CD4-positive, alpha-beta T cell treated with Interferon gamma for 1 hour (primary cell): Measurements from ENCODE around the gene OR2Y1.
"Not testable (repeated sequence)": the region's sequence is repeated elsewhere in the genome, so short reads cannot be mapped to it uniquely, and the experiment has no call there.

Experiments
- DNase-seq: peaks from one replicate; pipeline ENCODE4 v3.0.0-alpha.2; 2020

OR2Y1 gene, protein sequence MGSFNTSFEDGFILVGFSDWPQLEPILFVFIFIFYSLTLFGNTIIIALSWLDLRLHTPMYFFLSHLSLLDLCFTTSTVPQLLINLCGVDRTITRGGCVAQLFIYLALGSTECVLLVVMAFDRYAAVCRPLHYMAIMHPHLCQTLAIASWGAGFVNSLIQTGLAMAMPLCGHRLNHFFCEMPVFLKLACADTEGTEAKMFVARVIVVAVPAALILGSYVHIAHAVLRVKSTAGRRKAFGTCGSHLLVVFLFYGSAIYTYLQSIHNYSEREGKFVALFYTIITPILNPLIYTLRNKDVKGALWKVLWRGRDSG

DNA sequence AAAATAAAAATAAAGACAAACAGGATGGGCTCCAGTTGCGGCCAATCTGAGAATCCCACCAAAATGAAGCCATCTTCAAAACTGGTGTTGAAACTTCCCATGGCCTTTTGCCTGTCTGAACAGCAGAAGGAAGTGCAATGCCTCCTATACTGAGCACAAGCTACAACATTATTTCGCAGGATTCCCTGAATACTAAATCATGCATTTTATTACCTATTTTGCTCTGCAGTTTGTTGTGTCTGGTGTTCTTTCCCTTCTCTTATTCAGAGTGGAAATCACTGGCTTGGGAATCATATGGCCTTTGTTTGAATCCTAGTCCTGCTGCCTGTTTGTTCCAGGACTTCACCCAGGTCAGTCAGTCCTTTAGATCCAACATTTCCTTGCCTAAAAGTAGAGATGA is at the start of gene OR2Y1:
OR2Y1 (minus strand) TSS at position 101 of the 400 bp plus-strand sequence; CDS start at position 101, 0 bp downstream.
- DNase-seq: no peak

DNA sequence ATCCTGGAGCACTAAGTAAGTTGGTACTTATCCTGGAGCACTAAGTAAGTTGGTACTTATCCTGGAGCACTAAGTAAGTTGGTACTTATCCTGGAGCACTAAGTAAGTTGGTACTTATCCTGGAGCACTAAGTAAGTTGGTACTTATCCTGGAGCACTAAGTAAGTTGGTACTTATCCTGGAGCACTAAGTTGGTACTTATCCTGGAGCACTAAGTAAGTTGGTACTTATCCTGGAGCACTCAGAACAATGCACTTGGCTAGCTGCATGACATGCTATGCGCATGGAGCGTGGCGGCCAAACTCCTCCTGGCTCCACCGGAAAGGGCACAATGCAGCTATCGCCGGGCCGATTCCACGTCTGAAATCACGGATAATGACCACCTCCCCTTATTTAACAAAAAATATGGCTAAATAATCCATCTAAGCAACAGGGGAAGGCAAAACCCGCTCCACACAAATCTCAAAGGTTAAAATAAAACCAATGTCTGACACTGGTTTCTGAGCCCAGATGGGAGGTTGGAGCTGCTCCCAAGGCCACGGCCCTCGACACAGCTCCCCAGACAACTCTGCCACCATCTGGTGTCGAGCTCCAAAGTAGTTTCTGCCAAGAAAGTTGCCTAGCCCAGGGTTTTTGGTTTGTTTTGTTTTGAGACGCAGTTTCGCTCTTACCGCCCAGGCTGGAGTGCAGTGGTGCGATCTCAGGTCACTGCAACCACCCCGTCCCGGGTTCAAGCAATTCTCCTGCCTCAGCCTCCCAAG is 49.0 kb upstream of the OR2Y1 start:
- DNase-seq: not testable (repeated sequence)

DNA sequence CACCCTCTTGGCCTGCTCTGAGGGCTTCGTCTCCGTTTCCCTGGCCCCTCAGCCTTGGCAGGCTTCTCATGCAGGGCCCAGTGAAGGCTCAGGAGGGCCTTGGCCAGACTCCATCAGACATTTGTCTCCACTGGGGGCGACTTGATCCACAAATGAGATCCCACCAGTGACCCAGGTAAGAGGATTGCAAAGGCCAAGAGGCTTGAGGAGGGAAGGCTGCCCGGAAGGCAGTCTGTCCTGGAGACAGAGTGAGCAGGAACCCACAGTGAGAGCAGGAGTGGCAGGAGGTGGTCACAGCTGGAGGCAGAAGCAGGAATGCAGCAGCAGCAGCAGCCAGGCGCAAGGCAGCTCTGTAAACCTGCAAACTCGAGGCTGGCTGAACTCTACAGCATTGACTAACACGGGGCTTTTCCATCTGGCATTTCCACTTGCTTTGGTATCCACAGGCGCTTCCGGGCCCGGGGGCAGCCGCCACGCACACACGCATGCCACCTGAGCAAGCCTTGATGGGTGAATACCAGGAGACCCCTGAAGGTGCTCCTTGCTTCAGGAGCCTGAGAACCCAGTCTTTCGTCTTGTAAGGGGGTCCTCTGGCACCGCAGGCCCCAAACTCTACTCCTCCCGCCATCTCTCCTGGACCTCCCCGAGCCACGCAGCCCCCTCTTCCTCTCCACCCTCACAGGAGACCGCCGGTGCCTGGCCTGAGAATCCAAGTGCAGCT is 48.0 kb upstream of the OR2Y1 start:
- DNase-seq: no peak

DNA sequence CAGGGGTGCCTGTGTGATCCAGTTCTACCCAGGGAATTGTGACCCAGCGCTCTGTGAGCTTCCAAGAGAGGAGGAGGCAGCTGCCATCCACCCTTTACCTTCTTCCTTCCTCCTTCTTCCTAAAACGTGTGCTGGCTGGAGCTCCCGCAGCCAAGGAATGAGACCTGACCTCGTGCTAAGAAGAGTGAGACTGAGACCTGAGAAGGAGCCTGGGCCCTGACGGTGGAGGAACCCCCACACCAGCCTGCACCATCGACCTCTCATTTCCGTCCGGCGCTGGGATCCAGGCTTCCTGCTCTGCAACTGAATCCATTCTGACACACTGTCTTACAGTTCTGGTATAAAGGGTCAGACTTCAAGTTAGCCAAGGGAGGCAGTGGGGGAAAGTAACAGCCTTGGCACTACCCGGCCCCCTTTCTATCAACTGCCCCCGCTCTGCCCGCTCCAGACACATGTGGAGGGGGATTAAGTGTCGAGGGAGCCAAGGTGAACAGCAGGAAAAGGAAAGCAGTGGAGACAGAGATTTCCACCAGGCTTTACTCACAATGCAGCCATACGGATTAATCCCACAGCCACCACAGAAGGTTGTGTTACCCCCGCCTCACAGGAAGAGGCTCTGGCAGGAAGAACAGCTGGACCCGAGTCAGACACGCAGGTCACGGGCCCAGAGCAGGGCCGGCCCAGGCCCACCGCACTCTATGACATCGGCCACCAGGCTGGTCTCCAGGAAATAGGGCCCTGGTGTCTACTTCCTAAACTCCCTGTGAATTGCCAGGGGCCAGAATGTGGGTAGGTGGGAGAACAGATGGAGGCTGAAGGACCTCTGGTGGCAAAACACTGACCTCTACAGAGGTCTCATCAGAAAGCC is 46.9 kb upstream of the OR2Y1 start:
- no peak for DNase-seq

DNA sequence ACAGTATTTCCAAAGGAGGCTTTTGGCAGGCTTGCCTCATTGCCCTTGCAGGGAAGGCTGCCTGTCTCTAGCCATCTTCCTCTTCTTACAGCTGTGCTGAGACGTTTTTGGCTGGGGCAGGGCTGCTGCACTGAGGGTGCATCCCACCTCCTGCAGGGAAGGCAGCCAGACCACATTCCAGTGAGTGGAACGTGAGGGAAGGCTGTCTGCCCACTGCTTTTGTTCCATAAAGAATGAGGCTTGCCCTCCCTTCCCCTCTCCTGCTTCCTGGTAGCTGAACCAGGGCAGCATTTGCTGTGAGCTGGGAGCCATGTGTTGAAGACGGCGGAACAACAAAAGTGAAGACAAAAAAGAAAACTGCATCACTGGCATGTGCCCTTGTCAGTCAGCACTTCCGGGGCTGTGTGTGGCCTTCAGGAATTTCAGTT is 46.0 kb upstream of the OR2Y1 start:
- no peak for DNase-seq

DNA sequence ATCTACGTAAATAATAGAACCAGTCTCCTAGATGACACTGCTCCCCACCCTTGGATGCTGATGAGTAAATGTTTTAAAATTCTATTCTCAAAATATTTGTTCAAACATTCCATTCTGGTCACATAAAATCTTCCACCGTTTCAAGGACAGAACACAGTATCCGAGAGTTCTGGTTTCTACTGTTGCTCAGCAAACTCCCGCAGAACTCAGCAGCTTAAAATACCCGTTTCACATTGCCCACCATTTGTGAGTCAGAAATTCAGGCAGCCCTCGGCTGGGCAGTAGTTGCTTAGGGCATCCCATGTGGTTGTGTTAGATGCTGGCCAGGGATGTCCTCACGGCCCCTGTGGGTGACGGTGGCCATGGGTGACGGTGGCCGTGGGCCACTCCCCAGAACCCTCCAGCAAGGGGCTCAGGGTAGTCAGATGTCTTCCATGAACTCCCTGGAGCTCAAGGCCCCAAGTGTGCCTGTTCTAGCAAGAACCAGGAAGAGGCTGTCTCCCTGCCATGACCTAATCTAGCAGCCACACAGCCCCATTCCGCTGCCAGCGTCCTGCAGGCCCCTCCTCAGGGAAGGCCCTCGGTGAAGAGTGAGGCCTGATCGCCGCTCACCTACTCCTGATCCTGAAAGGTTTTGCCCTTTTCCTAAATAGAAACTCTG is 45.4 kb upstream of the OR2Y1 start:
- DNase-seq: no peak

DNA sequence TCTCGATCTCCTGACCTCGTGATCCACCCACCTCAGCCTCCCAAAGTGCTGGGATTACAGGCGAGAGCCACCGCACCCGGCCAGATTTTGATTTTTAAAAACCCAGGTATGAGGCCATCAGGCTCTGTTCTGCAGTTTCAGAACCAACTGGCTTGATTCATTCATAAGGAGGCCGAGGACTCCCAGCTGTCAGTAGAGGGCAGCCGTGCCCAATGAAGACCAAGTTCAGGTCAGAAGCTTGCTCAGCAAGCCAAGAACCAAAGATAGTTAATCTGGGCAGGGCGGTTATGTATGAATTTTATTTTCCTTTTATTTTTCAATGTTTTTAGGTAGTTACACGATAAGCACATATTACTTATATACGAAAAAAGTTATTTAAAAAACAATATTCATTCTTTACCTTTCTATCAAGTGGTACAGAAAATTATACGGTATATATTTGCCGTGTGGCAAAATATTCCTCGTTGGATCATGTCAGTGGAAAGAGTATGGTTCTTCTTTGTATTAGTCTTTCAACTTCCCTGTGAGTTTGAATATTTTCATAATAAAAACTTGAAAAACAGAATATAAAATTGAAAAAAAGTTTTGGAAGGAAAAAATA is 44.7 kb upstream of the OR2Y1 start:
- peak; percentile 75 for DNase-seq

DNA sequence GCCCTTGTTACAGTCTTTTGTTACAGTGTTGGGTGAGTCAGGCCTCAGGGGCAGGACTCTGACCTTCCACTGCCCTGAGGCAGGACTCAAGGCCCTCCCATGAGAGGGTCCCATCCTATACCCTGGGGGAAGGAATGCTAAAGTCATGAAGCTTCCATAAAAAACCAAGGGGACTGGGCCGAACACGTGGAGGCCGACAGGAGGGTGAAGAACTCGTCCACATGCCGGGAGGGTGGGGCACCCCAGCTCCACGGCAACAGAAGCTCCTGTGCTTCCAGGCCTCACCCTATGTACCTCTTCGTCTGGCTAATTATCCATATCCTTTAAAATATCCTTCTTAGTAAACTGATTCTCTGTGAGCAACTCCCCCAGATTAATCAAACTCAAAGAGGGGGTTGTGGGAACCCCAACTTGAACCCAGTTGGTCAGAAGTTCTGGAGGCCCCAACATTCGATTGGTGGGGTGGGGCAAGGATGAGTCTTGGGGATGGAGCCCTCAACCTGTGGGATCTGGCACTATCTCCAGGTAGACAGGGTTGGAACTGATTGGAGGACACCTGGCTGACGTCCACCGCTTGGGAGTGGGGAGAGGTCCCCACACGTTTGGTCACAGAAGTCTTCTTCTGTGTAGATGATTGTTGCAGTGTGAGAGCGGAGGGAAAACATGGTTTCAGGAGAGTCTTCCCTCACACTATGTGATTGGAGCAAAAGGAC is 43.6 kb upstream of the OR2Y1 start:
- no peak for DNase-seq

DNA sequence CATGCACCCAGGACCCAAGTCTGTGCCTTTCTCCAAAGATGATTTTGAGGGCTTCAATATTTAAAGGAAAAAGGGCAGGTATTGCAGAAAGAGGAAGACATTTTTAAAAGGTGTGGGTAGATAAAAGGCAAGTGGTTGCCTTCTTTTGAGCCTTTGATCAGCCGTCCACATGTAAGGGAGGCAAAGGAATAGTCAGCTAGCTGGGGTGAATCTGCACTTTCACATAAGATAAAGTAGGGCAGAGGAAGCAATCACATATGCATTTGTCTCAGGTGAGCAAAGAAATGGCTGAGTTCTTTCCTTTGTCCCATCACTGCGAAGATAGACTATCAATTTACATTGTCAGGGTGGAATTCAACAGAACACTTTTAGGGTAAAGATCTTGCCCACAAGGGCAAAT is 42.9 kb upstream of the OR2Y1 start:
- no peak for DNase-seq

DNA sequence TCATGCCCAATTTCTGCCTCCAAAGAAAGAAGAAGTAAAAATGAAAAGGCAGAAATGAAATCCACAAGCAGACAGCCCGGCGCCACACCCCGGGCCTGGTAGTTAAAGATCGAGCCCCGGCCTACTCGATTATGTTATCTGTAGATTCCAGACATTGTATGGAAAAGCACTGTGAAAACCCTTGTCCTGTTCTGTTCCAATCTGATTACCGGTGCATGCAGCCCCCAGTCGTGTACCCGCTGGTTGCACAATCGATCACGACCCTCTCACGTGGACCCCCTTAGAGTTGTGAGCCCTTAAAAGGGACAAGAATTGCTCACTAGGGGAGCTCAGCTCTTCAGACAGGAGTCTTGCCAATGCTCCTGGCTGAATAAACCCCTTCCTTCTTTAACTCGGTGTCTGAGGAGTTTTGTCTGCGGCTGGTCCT is 42.1 kb upstream of the OR2Y1 start:
- not testable (repeated sequence) for DNase-seq

DNA sequence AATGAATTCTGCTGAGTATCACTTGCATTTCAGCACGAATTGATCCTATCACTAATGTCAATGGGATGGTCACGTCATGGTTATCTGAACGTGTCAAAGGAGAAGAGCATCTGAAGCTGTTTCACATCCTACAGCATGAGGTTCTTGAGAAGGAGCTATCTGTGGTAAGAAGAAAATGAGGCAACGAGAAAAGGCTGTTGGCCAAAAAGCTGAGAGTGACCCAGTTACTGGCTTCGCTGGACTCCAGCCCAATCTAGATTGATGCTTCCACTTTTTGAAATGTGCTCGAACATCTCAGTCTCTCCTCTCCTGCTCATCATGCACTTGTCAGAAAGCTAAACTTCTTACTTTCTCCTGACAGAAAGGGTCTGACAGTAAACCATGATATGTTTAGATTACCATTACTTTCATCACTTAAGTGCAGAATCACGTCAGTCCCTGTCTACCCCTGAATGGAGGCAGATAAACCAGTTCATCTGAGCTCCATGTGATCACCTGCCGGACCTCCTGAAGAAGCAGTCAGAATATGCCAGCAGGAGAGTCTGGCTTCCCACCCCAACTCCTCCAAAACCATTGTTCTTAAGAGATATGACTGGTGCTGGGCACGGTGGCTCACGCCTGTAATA is 40.2 kb upstream of the OR2Y1 start:
- no peak for DNase-seq

DNA sequence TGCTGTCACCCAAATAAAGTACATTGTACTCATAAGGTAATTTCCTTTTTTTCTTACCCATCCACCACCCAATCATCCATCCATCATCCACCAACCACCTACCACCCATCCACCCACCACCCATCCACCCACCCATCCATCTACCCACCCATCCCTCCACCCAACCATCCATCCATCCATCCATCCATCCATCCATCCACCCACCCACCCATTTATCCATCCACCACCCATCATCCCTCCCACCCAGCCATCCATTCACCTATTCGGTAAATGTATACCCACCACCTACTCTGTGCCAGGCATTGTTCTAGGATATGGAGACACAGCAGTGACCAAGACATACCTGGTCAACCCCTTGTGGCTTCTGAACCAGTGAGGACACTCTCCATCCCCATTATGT is 37.6 kb upstream of the OR2Y1 start:
- DNase-seq: no peak

DNA sequence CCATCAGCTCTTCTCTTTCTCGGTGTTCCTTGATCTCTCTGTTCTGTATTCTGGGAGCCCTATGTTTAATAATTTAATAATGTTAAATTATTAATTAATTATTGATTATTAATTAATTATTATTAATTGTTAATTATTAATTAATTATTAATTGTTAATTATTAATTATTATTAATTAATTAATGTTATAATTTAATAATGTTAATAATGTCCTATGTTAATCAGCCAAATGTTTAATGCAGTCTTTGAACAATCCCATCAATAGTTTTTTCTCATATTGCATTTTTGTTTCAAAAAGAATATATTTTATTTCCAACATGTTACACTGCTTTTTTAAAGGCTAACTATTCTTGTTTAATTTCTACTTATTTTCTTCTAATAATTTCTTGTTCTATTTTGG is 36.5 kb upstream of the OR2Y1 start:
- no peak for DNase-seq

DNA sequence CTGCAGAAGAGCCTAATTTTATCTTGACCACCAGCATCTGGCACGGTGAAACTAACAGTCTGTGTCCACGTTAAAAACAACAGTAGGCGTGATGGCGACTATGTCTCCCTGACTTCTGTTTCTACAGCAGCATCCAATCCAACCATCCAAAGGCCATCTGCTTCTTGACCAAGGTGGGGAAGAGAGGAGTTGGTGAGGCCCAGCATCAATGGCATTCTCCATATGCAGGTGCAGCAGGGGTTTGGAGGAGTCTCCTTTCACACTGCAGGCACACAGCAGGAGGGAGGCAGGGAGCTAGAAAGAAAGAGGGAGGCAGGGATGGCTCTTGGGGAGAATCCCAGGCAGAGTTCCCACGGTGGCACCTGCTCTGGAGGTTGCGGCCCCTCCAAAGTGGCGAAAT is 35.8 kb upstream of the OR2Y1 start:
- DNase-seq: no peak

DNA sequence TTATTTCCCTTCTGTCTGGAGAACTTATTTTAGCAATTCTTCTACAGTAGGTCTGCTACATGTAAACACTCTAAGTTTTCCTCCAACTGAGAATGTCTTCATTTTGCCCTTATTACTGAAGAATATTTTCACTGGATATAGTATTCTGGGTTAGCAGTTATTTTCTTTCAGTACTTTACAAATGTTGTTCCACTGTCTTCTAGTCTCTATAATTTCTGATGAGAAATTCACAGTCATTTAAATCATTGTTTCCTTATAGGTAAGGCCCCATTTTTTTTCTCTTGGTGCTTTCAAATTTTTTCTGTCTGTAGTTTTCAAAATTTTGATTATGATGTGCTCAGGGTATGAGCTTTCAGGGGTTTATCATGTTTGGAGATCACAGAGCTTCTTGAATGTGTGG is 32.0 kb upstream of the OR2Y1 start:
- no peak for DNase-seq

DNA sequence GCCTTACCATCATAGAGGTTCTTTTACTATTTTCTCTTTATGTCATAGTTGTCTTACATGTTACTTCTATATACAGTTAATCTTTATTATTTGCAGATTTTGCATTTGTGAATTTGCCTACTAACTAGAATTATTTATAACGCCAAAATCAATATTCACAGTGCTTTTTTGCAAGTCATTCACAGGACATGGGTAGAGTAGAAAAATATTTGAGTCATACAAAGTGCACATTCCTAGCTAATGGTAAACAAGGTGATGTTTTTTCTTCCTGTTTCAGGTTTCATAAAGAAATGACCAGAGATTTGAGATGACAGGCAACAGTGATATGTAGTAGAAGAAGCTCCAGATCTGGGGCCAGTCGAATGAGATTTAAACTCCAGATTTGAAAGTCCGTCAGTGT is 30.0 kb upstream of the OR2Y1 start:
- no peak for DNase-seq

DNA sequence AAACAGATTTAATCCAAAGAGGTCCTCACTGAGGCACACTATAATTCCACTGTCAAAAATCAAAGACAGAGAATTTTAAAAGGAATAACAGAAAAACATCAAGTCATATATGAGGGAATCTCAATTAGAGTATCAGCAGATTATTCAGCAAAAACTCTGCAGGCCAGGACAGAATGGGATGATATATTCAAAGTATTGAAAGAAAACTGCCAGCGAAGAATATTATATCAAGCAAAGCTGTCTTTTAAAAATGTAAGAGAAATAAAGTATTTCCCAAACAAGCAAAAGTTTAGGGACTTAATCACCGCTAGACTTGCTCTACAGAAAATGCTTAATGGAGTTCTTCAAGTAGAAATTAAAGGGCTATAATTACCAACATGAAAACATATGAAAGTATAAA is 15.7 kb upstream of the OR2Y1 start:
- DNase-seq: no peak

DNA sequence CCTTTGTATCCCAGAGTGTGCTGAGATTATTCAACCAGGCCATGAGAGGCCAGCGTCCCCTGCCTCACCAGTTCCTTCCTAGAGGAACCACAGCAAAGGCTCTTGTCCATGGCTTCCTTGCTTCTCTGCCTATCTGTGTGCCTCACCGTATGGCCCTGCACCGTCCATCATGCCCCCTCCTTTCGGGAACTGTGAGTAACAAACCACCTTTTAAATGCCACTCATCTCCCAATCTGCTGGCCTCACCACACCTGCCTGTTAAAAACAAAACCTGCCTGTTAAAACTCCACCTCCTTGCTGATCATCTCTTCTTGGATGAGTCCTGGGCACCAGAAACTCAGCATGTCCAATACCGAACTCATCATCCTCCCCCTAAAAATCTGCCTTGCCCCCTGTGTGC is 4.4 kb upstream of the OR2Y1 start:
- DNase-seq: no peak

DNA sequence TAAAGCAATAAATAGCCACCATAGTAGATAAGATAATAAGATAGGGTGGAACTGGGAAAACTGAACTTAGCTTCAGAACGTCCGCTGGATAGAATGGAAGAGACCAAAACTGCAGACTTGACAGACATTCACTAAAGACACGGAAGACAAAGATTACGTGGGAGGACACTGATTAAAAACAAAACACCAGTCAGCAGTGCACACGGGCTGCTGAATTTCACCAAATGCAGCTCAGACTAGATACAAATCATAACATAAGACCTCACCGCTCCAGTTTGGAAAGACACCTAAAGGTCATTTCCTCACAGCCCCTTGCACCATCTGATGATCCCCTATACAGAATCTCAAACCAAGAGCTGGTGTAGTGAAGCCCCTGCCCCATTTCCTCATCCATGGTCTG is 2.9 kb upstream of the OR2Y1 start:
- DNase-seq: no peak

DNA sequence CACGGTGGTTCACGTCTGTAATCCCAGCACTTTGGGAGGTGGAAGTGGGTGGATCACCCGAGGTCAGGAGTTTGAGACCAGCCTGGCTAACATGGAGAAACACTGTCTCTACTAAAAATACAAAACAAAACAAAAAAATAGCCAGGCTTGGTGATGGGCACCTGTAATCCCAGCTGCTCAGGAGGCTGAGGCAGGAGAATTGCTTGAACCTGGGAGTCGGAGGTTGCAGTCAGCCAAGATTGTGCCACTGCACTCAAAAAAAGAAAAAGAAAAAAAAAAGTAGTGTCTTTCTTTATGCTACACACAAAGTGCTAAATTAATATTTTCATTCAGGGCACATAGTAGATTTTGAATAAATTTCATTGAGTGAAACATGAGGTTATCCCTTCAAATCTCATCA is 1.1 kb upstream of the OR2Y1 start:
- DNase-seq: not testable (repeated sequence)

DNA sequence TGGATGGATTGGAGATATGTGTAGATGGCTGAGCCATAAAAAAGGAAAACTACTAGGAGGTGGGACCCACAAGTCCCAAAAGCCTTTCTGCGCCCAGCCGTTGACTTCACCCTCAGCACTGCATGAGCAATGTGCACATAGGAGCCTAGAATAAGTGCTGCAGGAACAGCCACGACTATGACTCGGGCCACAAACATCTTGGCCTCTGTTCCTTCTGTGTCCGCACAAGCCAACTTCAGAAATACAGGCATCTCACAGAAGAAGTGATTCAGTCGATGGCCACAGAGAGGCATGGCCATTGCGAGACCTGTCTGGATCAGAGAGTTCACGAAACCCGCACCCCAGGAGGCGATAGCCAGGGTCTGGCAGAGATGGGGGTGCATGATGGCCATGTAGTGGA is 587 bp downstream of the OR2Y1 start:
- no peak for DNase-seq
